ENCODE measurements around the gene CAP1.

DNA sequence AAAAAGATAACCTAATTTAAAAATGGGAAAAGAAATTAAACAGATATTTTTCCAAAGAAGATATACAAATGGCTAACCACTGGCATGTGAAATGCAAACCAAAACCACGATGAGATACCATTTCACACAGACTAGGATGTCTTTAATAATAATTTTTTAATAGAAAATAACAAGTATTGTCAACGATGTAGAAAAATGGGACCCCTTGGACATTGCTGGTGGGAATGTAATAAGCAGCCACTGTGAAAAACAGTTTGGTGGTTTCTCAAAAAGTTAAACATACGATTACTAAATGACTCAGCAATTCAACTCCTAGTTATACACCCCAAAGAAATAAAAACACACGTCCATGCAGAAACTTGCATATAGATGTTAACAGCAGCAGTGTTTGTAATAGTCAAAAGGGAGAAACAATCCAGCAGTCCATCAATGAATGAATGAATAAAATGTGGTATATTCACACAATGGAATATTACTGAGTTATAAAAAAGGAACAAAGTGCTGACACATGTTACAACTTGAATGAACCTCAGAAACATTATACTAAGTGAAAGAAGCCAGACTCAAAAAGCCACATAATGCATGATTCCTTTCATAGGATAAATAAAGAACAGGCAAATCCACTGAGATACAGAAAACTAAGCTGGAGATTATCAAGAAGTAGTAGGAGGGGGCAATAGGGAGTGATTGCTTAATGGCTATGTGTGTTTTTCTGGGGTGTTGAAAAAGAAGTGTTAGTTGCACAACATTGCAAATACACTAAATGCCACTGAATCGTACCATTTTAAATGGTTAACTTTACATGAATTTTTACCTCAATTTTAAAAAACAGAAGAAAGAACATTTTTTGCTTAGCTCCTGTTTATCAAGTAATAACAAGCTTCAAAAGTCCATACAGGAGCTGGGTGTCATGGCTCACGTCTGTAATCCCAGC lies 52.4 kb downstream of the CAP1 start:
- TF ChIP-seq, protein P1, sequence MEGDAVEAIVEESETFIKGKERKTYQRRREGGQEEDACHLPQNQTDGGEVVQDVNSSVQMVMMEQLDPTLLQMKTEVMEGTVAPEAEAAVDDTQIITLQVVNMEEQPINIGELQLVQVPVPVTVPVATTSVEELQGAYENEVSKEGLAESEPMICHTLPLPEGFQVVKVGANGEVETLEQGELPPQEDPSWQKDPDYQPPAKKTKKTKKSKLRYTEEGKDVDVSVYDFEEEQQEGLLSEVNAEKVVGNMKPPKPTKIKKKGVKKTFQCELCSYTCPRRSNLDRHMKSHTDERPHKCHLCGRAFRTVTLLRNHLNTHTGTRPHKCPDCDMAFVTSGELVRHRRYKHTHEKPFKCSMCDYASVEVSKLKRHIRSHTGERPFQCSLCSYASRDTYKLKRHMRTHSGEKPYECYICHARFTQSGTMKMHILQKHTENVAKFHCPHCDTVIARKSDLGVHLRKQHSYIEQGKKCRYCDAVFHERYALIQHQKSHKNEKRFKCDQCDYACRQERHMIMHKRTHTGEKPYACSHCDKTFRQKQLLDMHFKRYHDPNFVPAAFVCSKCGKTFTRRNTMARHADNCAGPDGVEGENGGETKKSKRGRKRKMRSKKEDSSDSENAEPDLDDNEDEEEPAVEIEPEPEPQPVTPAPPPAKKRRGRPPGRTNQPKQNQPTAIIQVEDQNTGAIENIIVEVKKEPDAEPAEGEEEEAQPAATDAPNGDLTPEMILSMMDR (IDR thresholded peaks at IDR 0.05), result no peak
- TF ChIP-seq EP300 (IDR thresholded peaks at IDR 0.05) (no peak), POLR2A (IDR thresholded peaks at IDR 0.05) (no peak), POLR2AphosphoS5 (IDR thresholded peaks at IDR 0.05) (no peak)
